ENCODE results near the gene RIMBP2.

GRCh38 chr12:130595566-130595965 is 120.5 kb downstream of the RIMBP2 start:
- no peak for TF ChIP-seq CTCF (IDR thresholded peaks at IDR 0.05)
- TF ChIP-seq ZFX (IDR thresholded peaks at IDR 0.05; ENCODE audit: borderline replicate concordance), result no peak
